Brain pericyte (primary cell): ENCODE results near the gene ZC3H4.
A peak's percentile ranks its signal among the peaks of the same experiment; 100 is the strongest.

Experiments used
- DNase-seq: peaks from one replicate; pipeline ENCODE4 v3.0.0-alpha.2; 2012; ENCODE audit warnings: low read depth, low spot score

ZC3H4 gene

DNA sequence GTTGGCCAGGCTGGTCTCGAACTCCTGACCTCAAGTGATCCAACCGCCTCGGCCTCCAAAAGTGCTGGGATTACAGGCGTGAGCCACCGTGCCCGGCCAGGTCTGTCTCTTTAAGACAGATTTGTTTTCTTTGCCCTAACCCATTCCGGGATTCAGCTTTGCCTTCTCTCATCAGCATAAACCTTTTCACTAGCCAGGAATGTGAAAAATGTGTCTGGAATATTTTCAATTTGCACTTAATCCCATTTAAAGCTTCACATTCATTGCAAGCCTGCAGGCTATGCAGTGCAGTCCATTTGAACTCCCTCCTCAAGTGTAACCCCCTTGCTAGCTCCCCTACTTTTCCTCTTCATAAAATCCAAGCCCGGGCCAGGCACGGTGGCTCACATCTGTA, 64.3 kb downstream of the ZC3H4 start:
- no peak for DNase-seq

DNA sequence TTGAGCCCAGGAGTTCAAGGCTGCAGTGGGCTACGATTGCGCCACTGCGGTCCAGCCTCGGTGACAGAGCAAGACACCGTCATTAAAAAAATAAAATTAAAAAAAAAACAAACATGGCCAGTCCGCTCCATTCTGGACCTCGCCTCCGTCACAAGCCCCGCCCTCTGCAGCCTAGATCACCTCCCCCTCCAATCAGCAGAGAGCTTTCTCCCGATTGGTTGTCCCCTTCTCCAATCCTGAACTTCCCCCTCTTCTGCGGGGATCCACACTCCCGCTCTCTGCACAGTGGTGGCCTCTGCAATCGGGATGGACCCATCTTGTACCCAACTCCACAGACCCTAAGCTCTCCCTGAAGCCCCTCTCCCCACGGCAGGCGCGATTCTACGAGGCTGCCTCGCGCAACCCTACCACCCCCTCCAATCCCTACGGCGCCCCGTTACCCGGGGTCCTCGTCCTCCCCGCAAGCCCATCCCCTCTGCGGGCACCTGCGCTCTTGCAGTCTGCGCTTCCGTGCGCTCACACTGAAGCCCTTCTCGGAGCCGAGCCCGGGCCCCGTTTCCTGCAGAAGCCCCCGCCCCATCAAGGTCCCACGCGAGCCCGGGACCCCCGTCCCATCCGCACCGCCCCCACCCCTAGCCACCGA, 65.7 kb downstream of the ZC3H4 start:
- peak; percentile 63 for DNase-seq

DNA sequence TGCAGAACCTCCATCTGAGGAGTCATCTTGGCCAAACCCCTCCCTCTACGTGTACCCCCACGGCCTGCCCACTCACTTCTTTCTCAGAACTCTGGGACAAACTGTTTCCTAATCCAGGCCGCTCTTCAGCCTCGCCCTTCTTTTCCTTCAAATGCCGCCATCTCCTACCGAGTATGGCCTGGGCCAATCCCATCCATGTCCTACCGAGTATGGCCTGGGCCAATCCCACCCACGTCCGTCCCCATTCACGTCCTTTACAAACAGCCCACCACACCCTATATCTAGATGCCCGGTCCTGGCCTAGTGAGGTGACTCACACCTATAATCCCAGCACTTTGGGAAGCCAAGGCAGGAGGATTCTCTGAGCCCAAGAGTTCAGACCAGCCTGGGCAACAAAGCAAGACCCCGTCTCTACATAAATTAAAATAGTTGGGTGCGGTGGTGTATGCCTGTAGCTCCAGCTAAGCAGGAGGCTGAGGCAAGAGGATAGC, 66.3 kb downstream of the ZC3H4 start:
- no peak for DNase-seq

DNA sequence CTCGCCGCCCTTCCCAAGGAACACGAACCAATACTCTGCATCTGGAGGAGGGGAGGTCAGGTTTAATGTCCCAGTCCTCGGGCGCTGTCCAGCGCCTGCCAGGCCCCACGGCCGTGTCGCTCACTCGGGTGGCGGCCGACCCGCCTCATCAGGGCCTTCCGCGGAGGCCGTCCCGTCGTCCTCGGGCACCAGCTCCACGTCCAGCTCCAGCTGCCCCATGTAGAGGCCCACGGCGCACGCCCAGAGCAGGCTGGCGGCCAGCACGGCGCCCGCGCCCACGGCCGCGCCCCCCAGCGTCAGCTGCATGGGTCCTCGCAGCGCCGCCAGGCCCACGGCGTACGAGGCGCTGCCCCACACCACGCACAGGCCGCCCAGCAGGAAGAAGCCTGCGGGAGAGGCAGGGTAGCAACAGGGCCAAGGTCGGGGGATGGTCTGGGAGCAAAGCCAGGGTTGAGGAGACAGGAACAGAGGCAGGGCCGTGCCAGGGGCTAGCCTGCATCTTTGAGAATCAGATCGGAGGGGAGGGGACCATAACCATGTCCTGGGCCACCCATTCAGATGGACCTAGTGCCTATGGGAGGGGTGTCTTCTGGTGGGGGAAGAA, 67.6 kb downstream of the ZC3H4 start:
- no peak for DNase-seq

DNA sequence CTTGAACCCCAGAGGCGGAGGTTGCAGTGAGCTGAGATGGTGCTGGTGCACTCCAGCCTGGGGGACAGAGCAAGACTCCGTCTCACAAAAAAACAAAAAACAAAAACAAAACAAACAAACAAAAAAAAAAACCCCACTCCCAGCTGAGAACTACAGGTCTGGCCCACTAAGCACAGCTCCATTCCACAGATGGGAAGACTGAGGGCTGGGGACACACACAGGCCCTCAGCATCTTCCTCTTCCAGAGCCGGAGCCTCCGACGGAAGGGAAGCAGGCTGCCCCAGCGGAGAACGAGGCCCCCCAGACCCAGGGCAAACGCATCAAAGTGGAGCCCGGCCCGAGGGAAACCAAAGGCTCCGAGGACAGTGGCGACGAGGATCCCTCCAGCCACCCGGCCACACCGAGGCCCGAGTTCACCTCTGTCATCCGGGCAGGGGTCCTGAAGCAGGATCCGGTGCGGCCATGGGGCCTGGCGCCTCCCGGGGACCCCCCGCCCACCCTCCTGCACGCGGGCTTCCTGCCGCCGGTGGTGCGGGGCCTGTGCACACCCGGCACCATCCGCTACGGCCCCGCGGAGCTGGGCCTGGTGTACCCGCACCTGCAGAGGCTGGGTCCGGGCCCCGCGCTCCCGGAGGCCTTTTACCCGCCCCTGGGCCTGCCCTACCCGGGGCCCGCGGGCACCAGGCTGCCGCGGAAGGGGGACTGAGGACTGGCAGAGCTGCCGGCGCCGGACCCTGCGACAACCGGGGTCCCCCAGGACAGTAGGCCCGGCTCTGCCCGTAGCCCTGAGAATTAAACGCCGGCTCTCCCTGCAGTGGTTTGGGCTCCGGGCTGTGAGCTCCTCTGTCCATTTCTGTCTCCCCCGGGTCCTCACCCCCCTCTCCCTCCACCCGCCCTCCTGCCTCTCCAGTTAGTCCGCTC, 68.4 kb downstream of the ZC3H4 start:
- no peak for DNase-seq

DNA sequence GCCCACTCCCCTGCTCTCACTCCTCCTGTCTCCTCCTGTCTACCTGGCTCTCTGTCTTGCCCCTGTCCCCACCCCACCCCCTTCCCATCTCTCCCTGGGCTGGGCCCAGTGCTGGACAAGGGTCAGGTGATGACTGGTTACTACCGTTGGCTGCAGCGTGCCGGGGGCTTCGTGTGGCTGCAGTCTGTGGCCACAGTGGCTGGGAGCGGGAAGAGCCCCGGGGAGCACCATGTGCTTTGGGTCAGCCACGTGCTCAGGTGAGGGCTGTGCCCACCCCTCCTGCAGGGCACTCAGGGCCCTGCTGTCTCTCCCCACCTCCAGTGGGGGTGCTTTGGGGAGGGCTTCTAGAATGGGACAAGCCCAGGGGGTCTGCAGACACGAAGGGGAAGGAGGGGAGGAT, 72.7 kb downstream of the ZC3H4 start:
- no peak for DNase-seq

DNA sequence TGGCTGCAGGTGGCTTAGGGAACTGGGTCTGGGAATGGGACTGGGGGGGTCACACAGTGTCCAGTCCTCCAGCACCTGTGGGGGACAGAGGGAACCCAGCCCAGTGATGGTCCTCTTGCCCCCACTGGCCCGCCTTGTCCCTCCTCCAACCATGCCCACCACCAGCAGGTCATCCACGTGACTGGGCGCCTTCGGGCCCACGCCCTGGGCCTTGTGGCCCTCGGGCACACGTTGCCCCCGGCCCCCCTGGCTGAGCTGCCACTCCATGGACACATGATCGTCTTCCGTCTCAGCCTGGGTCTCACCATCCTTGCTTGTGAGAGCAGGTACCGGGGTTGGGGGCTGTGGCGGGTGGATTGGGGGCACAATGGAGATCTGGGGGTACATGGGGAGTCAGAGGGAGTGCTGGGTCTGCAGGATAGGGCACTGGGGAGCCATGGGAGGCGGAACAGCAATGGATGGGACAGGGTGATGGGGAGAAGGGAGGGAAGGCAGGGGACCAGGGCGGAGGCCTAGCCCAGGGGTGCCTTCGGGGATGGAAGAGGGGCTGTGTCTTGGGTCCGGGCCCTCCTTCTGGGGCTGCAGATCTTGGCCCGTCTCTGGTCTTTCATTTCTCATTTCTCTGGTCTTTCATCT, 74.2 kb downstream of the ZC3H4 start:
- no peak for DNase-seq

DNA sequence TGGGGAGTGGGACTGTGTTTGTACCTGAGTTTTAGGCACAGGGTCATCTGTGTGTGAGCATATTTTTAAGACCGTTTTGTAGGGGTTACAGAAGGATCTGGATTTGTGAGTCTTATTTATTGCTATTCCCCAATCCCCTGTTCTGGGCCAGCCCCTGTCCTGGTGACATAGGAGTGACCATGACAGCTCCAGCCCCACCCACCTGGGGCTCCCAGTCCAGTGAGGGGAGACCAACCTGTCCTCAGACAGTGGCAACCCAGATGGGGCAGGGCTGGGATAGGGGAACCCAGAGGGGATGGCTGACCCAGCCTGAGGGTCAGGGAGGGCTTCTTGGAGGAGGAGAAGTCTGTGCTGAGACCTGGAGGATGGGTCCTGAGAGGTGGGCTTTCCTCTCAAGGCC, 75.8 kb downstream of the ZC3H4 start:
- no peak for DNase-seq

- DNase-seq: peak; percentile 29
These were observed 77.4 kb downstream of the ZC3H4 start for GRCh38 chr19:47036097-47036651.

DNA sequence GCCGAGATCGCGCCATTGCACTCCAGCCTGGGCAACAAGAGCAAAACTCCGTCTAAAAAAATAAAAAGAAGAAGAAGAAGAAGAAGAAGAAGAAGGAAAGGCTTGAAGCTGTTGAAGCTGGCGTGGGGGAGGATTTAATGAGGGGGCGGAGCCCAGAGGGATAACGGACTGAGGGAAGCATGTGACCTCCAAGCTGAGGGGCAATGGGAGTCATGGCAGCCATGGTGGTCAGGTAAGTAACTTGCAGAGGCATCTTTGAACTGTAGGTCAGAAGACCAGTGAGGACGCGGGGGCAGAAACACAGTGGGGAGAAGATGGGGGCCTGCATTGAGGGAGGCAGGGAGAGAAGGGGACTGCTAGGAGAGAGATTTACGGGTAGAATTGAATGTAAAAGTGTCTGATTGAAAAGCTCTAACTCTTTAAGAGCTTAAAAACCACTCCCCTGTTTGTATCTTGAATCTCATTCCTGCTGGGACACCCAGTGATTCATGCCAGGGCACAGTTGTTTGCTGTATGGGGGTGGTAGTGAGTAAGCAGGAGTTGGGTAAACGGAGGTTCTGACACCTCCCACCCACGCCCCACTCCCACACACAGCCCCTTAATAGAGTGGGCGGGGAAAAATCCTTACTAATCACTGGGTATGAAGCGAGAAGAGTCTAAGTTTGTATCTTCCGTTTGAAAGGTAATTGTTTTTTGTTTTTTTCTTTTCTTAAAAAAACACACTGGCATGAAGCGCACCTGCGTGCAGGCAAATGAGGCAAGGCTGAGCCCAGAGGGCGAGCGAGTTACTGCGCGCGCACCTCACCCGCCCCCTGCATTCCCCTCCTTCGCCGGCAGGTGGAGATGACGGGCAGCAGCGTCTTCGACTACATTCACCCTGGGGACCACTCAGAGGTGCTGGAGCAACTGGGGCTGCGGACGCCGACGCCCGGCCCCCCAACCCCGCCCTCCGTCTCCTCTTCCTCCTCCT, 78.2 kb downstream of the ZC3H4 start:
- DNase-seq: peak; percentile 55

- DNase-seq: no peak
These were observed 81.3 kb downstream of the ZC3H4 start for GRCh38 chr19:47032171-47032811.

DNA sequence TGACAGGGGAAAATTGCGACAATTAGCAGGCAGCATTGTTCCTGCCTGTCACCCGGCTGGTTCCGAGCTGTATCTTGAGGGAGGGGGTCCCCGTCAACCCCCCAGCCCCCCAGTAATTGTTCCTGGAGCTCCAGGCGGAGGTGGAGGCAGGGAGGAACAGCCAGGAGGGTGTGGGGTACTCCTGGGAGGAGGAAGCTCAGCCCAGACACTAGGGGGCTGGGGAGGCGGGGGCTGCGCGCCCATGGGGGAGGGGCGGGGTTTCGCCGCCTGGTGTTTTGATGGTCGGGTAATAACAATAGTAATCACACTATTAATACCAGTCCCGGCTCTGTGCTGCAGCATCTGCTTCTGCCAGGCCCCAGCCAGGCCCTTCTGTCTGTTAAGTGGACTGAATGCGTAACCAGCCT, 85.4 kb downstream of the ZC3H4 start:
- no peak for DNase-seq

DNA sequence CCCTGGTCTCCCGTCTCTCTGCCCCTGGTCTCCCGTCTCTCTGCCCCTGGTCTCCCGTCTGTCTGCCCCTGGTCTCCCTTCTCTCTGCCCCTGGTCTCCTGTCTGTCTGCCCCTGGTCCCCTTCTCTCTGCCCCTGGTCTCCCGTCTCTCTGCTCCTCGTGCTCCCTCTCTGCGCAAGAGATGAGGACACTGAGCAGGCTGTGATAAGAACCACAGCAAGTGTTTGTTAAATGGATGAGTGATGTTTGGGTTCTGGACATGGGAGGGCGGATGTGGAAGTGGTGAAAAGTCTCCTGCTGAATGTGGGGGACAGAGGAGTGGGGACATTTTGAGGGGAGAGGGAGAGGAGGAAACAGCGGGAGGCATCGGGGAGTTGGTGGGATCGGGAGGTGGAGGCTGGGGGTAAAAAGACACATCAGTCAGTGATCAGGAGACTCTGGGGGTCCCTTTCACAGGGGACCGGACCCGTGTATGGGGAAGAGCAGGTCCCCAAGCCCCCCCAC, 85.9 kb downstream of the ZC3H4 start:
- DNase-seq: no peak

DNA sequence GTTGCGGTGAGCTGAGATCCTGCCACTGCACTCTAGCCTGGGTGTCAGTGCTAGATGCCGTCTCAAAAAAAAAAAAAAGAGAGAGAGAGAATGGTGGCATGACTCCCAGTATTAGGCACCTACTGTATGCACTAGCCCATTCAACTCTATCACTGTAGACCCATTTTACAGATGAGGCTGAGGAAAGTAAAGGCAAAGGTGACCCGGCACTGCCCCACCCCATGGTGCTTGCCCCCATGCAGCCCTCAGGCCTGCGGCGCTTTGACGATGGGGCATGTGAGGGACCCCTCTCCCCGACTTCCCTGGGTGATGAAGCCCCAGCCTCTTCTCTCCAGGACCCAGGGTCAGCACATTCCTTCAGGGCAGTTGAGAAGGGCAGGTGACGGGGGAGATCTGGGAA, 86.7 kb downstream of the ZC3H4 start:
- DNase-seq: no peak

GRCh38 chr19:47026156-47026555, 87.4 kb downstream of the ZC3H4 start:
- DNase-seq: no peak

DNA sequence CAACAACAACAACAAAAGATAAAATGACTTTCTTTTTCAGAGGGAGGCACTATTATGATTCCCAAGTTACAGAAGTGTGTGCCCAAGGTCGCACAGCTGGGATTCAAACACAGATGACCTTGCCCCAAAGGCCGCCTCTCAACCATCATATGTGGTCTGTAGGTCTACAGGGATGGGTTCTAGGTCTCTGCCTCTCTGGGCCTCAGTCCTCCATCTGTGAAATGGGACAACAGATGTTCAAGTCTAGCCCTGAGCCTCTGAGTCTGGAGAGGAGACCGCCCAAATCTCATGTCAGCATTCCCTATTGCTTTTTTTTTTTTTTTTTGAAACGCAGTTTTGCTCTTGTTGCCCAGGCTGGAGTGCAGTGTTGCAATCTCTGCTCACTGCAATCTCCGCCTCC, 89.1 kb downstream of the ZC3H4 start:
- DNase-seq: no peak

DNA sequence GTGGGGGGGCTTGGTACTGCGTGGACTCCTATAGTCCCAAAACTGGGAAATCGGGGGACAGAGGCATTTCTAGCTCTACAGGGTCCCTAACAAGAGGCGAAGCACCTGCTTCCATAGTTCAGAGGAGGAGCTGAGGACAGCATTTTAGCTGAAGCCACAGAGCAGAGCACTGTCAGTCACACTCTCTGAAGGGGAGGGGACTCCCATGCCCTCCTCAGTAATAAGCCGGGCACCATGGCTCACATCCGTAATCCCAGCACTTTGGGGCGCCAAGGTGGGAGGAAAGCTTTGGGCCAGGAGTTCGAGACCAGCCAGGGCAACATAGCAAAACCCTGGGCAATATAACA, 90.2 kb downstream of the ZC3H4 start:
- no peak for DNase-seq

- no peak for DNase-seq
These were observed 90.8 kb downstream of the ZC3H4 start for GRCh38 chr19:47022541-47023447.

- DNase-seq: no peak
These were observed 91.4 kb downstream of the ZC3H4 start for GRCh38 chr19:47022140-47022536.
